Measurements from ENCODE around the gene KRT2.
"Not testable (repeated sequence)": the region's sequence is repeated elsewhere in the genome, so short reads cannot be mapped to it uniquely, and the experiment has no call there.

Gene KRT2

DNA sequence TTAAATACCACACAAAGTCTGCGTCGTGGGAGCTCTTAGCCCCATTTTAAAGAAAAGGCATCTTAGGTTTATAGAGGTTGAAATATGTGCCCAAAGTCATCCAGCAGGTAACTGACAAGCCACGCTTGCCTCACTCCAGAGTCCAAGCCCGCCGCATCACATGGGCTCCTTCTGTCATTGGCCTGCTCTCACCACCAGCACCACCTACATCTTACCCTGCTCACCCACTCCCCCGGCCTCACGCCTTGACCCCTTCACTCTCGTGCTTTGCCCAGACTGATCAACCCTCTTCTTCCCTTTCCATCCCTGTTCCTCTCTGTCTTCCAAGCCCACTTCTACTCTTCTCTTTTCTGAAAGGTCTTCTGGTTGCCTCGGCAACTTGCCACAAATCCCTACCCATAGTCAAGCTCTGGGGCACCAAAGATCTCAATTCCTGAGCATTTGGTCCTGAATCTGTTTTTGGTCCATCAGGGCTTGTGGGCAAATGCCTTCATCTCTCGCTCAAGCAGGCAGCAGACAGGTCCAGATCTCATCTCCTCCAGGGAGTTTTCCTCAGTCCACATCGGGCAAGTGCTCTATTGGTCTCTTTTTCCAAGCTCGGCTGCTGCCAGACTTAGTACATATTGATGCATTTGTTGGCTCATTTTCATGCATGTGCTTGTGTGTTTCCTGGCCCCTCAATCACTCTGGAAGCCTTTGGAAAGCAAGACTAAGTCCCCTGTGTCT lies 31.7 kb upstream of the KRT2 start:
- no peak for DNase-seq

DNA sequence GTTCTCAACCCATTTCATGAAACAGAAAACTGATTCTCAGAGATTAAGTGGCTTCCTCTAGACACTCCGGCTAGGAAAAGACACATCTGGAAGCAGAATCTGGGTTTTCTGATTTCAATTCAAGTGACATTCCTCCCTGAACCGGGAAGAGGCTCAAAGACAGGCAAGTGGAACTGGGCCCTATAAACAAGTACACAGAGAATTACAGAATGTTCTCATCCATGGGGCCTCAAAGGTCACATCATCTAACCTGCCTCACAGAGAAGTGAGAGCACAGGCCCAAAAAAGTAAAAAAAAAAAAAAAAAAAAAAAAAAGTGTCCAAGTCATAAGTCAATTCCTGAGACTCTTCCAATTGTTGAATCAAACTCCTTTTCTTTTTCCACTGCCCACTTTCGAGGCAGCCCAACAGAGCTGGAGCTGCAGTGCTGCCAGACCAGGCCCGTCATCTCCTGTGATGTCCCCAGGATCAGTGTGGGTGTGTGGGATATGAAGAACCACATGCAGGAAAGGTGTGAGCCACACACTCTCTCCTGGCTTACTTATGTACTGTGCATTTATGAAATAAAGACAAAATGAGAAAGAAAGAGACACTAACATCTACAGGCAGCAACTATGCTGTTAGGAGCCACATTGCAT lies 31.0 kb upstream of the KRT2 start:
- no peak for DNase-seq

DNA sequence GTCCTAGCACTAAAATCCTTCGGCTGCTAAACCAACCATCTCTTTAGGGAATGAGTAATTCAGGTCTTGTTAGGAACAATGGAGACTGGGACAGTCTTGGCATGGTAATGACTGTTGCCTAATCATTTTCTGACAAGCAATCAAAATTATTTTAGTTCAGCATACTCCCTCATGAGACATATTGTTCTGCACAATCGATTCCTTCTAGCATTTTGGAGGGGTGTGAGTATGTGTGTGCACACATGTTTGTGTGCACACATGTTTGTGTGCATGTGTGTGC lies 30.3 kb upstream of the KRT2 start:
- DNase-seq: no peak

DNA sequence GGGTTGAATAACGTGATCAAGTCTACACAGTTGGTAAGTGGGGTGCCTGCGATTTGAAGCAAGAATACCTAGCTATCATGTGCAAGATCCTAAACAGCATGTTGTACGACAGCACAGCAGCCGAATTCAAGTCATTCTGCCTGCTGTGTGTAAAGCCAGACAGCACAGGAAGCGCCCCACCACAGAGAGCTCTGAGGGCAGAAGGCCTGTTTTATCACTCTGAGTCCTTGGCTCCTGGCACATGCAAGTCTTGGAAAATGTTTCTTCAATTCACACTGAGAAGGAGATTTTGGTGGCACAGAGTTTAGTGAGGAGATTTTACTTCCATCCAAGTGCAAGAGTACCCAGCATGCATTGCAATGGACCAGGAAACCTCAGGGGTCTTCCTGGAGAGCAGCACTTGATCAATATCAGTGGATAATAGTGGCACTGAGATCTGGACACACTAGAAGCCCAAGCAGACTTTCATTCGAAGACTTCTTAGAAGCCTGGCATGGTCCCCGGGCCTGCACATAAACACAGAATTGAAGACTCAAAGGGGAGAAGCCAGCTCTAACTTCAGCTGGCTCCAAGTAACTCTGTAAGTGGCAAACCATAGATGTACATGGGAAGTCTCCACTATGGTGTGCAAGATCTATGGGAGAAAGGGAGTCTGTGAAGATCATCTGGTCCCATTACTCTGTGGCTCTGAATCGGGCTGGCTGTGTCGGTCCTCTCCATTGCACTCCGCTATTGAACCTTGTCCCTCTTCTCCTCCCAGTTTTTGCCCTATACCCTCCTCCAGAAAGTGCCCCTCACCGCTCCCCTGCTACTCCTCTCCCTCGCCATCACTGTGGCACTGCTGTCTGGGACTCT lies 29.7 kb upstream of the KRT2 start:
- no peak for DNase-seq

DNA sequence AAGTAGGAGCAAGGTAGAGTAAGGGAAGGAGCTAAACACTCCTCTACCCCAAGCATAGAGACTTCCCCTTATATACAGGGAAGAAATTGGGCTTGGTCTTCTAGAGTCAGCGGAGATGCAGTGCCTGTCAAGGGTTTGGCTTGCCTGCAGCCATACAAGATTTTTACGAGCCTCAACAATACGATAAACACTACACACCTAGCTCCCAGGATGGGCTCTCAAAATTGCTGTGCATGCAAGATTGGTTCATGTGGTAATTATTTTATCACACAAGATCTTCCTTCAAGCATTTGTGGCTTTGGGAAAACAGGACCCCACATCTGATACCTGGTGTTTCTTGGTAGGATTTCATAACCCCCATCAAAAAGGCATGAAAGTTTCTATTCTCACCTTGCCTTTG lies 28.4 kb upstream of the KRT2 start, which contains the start of gene KRT1:
Gene KRT1, minus strand, starts transcription at position 45 of the 400 bp plus-strand sequence. CDS start 59 bp downstream, outside the sequence.
- DNase-seq: no peak

DNA sequence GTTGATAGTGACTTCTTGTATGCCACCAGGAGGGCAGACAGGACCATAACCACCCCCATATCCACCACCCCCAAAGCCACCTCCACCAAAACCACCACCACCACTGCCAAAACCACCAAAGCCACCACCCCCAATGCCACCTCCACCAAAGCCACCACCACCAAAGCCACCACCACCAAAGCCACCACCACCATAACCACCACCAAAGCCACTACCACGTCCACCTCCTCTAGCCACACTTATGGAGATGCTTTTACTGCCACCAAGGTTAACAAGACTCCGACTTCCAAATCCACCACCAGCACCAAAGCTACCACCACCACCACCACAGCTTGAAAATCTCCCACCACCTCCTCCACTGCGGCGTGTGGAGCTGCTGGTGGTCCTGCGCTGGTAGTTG lies 27.9 kb upstream of the KRT2 start:
- no peak for DNase-seq

DNA sequence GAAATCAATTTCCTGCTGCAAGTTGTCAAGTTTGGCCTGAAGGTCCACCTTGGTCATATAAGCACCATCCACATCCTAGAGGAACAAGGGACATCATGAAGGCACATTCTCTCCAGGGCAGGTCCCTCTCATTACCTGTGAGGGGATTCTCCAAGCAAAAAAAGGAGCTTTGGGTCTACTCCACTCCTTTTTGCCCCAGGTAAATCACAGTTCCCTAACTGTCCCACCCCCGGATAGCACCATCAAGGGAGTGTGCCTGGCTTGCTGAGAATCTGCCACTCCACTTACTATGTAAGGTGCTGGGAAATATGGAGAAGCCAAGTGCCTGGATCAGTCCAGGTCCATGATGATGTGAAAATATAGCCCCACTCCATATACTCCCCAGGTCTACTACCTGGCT lies 25.7 kb upstream of the KRT2 start:
- DNase-seq: no peak

DNA sequence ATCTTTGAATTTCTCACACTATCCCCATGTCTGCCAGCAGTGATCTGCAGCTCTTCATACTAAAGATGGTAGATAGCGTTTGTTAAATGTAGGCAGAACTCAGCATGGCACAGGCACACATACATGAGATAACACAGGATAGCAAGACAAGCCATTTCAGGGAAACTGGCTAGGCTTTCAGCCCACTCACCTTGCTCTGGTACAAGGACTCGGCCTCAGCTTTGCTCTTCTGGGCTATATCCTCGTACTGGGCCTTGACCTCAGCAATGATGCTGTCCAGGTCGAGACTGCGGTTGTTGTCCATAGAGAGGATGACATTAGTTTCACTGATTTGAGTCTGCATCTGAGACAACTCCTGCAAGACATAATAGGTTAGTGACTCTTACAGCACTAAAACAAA lies 25.1 kb upstream of the KRT2 start:
- DNase-seq: no peak

DNA sequence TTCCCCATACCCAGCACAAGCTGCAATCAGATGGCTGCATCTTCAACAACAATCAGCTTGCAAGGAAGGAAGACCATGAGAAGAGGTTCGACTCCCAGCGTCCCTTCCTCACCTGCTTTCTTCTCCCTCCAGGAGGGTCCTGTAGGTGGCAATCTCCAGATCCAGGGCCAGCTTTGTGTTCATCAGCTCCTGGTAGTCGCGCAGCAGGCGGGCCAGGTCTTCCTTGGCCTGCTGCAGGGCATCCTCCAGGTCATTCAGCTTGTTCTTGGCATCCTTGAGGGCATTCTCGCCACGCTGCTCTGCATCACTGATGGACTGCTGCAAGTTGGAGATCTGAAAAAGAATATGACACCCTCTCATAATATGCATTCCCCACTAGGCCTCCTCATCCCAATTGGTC lies 24.2 kb upstream of the KRT2 start:
- no peak for DNase-seq

DNA sequence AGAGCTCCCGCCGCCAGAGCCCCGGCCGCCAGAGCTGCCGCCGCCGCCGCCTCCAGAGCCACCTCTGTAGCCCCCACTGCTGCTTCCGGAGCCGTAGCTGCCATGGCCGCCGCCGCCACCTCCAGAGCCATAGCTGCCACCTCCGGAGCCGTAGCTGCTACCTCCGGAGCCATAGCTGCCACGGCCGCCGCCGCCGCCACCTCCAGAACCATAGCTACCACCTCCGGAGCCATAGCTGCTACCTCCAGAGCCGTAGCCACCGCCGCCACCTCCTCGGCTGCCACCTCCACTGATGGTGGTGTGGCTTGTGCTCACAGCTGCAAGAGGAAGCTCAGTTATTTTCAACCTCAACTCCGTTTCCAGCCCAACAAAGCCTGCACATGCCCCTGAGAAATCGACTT lies 23.3 kb upstream of the KRT2 start:
- DNase-seq: no peak

DNA sequence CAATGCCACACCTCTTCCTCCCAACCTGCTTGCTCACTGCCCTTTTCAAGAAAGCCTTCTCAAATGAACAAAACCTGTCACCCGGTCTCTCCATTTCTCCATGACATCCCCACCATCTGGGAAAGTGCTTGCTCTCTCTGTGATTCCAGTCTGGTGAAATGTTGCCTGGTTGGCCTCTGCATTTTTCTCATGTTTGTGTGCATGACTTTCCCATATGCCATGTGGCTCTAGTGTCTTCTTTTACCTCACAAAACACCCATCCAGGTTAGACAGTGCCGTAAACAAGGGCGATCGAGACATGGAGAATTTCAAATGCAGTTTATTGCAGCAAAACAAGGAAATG lies 22.4 kb upstream of the KRT2 start:
- DNase-seq: no peak

DNA sequence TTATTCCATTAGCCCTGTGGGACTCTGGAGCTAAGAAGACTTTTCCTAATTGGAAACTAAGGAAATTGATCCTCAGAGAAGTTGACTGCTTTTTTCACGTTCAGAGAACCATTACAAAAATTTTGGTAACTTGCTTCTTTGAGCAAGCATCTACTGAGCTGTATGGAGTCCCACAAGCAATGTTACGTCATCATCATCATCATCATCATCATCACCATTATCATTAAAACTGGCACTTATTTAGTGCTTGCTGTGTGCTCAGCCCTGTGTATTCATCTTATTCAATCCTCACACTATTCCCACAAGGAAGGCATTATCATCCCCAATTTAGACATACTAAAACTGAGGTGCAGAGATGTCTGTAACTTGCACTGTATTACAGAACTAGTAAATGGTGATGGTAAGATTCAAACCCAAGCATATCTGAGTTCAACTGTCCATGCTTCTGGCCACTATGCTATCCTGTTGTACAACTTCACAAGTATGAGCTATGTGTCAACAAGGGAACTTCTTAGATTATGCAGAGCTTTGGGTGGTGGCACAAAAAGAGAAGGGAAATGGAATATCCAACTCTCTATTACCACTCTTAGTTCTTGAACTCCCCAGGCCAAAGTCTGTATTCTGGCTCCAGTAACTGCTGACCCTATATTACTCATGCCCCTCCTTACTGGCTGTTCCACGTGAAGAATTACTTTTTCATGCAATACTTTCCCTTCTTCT lies 21.9 kb upstream of the KRT2 start:
- no peak for DNase-seq

DNA sequence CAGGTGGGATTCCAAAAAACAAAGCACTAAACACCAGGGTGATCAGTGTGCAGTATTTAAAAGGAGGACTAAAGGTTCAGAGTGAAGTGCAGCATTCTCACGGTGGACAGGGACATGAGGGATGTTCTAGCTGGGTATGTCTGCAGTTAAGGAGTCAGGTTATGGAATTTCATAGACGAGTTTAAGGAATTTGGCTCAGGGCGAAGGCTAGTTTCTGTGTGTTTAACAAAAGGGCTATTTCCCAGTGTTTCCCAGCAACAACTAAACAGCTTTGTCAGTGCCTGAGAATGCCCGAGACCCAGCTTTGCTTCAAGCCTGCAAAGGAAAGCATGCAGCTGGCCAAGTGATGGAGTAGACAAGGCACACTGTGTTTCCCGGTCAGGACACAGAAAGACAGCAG lies 21.2 kb upstream of the KRT2 start:
- DNase-seq: no peak

DNA sequence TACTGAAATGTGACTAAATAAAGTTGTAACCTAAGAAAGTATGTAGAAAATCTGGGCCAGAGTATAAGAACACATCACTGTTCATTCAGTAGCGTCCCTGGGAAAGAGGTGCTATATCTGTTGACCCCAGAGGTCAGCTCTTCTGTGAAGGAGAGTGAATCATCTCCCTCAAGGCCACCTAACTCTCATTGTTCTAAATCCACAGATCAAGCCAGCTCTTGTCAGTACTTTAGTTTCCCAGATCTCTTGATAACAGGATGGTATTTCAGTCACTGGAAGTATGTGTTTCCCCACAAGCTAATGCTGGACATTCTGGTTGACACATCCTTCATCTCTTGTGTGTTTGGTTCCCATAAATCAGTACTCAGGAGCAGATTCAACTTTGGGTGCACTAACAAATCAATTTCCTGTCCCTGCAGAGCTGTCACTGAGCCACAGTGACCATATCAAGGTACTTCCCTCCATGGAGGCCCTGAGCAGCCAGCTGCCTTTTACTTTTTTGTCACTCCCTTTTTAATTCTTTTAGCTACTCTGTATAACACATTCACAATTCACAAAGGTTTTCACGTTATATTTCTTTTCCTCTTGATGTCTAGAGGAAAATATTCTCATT lies 20.4 kb upstream of the KRT2 start:
- DNase-seq: no peak

DNA sequence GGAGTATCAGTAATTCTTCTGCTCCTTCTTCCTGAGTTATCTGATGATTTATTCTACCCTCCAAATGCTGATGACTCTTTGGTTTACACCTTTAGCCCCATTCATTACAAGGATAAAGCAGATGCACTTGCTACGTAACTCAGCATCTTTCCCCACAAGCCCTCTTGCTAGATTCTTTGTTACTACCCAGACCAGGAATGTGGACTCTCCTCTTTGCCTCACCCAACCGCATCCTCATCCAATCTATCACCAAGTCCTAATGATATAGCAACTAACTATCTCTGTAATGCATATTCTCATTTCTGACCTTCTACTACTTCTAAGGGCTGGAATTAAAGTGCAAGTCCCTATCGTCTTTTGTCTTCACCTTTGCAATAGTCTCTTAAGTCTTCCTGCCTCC lies 18.9 kb upstream of the KRT2 start:
- no peak for DNase-seq

DNA sequence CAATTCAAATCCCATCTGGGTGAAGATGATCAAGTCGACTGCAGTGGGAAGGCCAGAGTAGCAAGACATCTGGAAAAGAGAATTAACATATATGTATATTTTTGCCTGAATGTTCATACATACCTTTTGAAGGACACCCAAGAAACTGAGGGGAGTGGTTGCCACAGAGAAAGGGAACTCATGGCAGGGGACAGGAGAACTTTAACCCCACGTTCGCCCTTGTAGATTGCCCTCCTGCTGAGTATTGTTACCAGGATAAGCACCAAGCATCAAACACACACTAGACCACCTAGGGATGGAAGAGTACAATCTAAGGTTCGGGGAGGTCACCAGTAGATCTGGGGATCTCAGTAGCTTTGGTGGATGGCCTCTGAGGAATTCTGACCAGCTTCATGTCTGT lies 18.5 kb upstream of the KRT2 start:
- DNase-seq: no peak

DNA sequence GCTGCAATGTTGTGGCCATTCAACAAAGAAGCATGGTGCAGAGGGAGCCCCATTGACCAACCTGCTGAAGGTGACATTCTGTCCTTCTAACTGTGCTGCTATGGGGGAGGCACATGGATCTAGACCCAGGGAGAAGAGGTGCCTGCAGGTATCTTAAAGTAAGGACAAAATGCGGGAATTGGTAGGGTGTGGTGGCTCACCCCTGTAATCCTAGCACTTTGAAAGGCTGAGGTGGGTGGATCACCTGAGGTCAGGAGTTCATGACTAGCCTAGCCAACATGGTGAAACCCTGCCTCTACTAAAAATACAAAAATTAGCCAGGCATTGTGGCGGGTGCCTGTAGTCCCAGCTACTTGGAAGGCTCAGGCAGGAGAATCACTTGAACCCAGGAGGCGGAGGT lies 17.9 kb upstream of the KRT2 start:
- not testable (repeated sequence) for DNase-seq

DNA sequence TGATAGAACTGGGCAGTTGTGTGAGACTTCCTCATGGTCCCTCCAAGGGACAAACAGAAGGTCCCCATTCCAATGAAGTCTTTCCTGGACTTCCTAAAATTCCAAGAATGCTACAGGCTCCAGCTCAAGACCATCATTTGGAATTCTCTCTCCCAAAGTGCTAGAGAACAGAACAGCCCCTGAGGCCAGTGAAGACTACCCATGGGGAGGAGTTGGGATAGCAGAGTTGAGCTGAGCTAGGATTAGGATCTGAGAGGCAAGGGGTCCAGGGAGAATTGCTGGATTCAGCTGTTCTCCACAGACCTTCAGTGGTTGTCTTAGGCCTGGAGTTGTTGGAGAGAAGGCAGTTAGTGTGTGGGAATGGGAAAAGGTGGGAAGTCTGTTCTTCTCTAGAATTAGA lies 17.4 kb upstream of the KRT2 start:
- no peak for DNase-seq

DNA sequence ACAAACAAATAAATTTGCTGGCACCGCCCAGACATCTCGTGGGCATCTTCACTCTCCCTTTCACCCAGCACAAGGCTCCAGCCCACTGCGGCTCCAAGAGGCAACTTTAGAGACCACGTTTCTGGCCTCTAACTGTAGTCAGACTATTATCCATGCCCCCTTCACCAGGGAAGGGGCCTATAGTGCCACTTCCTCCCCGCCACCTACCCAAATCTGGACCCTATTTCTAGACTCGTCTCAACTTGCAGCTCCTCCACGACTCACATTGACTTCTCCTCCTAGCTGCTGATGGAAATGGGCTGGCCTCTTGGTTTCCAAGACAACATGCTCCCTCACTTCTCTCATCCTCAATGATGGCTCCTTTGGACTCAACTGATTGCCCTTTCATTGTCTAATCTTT lies 15.9 kb upstream of the KRT2 start:
- no peak for DNase-seq

DNA sequence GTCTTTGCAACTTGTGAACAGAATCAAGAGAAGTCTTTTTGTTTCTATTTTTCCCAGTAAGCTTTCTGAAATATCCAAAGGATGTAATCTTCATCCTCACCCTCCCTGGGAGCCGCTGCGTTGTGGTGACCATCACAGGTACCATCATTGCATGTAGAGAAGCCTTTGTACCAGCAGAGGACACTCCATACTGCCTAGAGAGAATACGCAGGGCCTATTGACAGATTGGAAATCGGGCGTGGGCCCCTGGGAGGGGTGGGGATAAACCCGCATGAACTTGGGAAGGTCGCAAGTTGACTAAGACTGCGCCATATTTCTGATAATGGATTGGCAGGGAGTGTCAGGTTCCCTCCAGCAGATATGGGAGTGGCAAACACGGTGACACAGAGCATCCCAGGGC lies 15.5 kb upstream of the KRT2 start:
- no peak for DNase-seq

DNA sequence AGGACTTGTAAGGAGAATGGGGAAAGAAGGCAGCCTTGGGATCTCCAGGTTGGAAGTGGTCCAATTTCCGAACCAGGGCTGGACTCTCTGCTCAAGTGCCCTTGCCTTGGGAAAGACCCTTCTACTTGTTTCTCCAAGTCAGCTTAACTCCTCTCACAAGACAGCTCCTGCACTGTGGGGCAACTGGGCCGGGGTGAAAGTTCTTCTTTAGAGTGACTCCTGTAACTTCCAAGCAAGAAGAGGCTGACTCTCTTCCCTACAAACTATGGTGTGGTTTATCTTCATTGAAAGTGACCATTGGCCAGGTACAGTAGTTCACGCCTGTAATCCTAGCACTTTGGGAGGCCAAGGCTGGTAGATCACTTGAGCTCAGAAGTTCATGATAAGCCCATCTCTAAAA lies 14.5 kb upstream of the KRT2 start:
- no peak for DNase-seq

DNA sequence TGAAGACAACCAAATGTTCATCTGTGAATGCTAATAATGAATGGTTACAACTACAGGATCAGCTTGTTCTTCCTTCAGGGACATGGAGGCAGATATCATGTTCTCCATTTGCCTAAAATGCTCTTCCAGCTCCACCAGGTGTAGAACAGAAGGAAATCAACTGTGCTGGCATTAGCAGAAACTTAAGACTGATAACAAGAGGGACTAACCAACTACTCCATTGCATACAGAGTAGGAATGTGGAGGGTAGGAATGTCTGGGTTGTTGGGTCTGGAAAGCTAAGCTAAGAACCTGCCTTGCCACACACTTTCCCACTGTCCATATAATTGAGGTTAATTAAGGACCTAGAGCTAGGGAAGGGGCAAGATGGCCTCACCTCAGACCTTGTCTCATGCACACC lies 11.4 kb upstream of the KRT2 start:
- no peak for DNase-seq

DNA sequence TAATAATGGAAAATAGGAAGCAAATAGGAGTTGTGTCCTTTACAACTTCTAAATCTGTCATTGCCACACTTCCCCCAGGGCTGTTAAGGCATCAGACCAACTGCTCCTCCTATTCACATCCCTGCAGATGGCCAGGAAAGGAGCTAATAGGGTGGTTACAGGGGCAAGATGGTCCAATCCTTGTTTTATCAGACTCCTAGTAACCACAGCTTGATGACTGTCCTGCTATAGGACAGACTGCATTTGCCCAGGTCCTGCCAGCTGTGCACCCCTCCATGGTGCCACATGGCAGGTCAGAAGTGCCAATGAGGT lies 10.9 kb upstream of the KRT2 start:
- no peak for DNase-seq

Measured in effector CD8-positive, alpha-beta T cell (primary cell).